GM10248 (cell line): Measurements from ENCODE around the gene PLA2G4C.

Experiments used
- CTCF ChIA-PET: fragments of 300-600 bp; sonication (Branson Sonifier 250); formaldehyde crosslinking; extraction: SDS; loops from one replicate; lab custom pipeline; 2021; ENCODE audit warnings: antibody characterized with exemption; lab: Yijun Ruan, JAX
- POLR2A ChIA-PET: fragments of 350-650 bp; sonication (Branson Sonifier 250); formaldehyde crosslinking; extraction: SDS; loops from one replicate; lab custom pipeline; 2020; ENCODE audit warnings: antibody characterized with exemption; lab: Yijun Ruan, JAX
- DNase-seq: peaks from one replicate; pipeline ENCODE4 v3.0.0; 2012; ENCODE audit errors: extremely low spot score
- TF ChIP-seq, protein P1 (sequence below): IDR thresholded peaks from 2 replicates; pipeline ENCODE4 v1.5.1; 2012; ENCODE audit warnings: mild to moderate bottlenecking, low read depth; ENCODE audit errors: extremely low read depth, missing control alignments, control extremely low read depth

PLA2G4C gene

DNA sequence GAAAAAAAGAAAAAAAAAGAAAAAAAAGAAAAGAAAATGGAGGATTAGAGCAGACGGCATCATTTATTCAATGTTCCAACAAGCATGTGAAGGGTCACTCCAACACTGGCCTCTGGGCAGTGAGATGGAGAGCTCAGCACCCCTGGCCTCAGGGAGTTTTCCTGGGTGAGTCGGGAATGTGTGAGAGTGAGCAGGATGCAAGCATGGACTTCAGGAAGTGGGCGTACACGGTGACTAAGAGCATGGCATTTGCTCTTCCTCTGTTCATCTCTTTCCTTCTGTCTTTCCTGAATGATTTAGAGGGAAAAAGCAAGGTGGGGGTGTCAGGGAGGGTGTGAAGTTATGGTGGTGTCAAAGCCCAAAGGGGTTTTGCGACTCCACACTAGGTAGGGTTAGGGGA is 66.1 kb downstream of the PLA2G4C start:
- no peak for DNase-seq
- CTCF ChIA-PET = no interaction called here
- POLR2A ChIA-PET = no interaction called here
- TF ChIP-seq, protein P1, sequence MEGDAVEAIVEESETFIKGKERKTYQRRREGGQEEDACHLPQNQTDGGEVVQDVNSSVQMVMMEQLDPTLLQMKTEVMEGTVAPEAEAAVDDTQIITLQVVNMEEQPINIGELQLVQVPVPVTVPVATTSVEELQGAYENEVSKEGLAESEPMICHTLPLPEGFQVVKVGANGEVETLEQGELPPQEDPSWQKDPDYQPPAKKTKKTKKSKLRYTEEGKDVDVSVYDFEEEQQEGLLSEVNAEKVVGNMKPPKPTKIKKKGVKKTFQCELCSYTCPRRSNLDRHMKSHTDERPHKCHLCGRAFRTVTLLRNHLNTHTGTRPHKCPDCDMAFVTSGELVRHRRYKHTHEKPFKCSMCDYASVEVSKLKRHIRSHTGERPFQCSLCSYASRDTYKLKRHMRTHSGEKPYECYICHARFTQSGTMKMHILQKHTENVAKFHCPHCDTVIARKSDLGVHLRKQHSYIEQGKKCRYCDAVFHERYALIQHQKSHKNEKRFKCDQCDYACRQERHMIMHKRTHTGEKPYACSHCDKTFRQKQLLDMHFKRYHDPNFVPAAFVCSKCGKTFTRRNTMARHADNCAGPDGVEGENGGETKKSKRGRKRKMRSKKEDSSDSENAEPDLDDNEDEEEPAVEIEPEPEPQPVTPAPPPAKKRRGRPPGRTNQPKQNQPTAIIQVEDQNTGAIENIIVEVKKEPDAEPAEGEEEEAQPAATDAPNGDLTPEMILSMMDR = no peak

DNA sequence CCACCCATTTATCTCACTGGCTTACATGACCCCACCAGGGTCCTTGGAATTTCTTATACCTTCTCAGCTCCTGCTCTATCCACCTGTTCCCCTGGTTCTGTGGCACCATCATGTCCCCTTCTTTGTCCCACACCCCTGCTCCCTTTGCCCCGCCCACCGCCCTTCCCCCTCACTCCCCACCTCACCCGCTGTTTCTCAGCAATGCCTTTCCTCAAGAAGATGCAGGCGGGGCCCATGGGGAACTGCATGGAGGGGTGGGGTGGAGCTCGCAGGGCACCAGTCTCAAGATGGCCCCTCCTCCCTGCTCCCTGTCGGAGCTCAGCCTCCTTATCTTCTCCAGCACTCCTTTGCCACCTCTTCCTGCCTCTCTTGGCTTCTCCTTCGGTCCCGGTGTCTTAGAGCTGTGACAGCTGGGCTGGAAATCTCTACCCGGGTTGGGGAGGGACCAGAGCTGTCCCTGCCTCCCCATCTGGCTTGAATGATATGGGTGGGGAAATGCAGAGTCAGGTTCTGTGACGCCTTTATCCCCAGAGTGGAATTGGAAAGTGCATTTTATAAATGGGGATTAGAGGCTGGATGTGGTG is 66.8 kb downstream of the PLA2G4C start, which contains the start of gene CABP5:
TSS of gene CABP5 (minus strand) at position 405 of the 584 bp plus-strand sequence. CDS start at position 248, 157 bp downstream.
- CTCF ChIA-PET = no interaction called here
- TF ChIP-seq, protein P1 = no peak
- POLR2A ChIA-PET = no interaction called here
- DNase-seq = no peak

DNA sequence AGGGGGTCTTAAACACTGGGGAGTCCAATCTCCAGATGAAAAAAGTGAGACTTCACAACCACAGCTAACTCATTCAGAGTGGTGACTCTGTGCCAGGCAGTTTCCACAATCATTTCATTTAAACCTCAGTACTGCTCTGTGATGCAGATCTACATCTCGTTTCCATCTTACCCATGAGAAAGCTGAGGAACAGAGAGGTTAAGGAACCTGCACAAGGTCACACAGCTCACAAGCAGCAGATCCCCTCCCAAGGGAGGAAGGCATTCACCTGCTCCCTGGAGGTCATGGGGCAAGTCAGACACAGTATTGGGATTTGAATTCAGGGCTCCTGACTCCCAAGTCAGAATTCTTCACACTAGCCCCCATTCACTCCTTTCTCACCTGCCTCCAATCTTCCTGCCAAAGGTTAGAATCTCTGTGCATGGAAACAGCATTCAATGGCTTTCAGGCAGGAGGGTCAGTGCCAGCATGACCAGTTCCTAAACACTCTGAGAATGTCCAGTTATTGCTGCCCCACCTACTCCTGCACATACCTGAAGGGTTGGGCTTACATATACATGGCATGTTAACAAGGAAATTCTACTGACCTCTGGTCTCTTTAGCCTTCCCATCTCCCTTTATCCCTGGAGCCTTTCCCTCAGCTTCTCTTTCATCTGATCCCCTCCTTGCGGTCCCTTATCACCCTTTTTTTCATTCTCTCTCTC is 68.6 kb downstream of the PLA2G4C start:
- ChIA-PET CTCF (no interaction called here), POLR2A (no interaction called here)
- no peak for DNase-seq

DNA sequence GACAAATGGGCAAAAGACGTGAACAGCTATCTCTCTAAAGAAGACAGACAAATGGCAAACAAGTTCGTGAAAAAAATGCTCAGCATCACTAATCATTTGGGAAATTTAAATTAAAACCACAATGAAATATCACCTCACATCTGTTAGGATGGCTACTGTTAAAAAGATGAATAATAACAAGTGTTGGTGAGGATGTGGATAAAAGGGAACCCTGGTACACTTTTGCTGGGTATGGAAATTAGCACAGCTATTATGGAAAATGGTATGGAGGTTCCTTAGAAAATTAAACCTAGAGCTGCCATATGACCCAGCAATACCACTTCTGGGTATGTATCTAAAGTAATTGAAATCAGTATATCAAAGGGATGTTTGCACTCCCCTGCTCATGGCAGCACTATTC is 73.9 kb downstream of the PLA2G4C start:
- CTCF ChIA-PET = no interaction called here
- DNase-seq = no peak
- TF ChIP-seq, protein P1 = no peak
- POLR2A ChIA-PET = no interaction called here

More for the DNA sequence above, 68.6 kb downstream of the PLA2G4C start:
- TF ChIP-seq, protein P1 = no peak

DNA sequence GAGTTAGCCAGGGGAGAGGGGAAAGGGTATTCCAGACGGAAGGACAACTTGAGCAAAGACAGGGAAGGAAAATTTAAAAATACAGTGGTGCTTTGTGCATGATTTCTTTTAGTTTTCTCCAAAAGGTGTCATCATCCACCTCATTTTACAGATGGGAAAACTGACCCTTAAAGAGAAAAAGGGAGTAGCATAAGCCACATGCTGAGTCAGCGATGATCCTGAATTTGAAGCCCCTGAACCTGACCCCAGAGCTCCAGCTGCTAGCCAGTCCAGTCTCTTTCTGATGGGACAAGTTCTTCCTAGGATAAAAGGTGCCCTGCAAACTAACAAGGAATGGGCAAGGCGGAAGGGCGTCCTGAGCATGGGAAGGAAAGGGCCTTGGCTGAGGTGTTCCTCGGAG is 77.0 kb downstream of the PLA2G4C start:
- TF ChIP-seq, protein P1 = no peak
- no peak for DNase-seq
- CTCF ChIA-PET = no interaction called here
- POLR2A ChIA-PET = no interaction called here

DNA sequence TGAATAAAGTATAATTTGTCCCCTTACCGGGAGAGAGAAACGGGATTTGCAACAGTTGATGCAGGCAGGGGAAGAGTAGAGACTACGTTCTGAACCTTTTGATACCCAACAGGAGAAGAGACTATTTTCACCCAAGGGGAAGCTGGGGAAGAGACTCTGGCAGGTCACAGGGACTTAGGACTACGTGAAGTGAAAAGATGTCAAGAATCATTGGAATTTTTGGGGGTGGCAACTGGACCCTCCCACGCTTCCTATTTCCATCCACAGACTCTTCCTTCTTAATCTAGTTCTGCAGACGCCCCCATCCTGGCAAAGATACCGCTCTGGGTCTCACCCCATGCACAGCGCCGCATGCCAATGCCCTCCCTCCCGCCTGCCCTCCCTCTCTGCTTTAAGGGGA is 80.5 kb downstream of the PLA2G4C start:
- CTCF ChIA-PET = no interaction called here
- DNase-seq = no peak
- POLR2A ChIA-PET = no interaction called here
- TF ChIP-seq, protein P1 = no peak
